ENCODE data around the gene GRIFIN. TPM values are rescaled to one million over a fixed set of nuclear protein-coding genes. Genes with fewer than 3 reads are reported as not detected.

The GRIFIN gene
- total RNA-seq, 4 donors from 2014 or later = not detected

GRCh38 chr7:2502647-2502966 is 26.4 kb upstream of the GRIFIN start:
- no peak for ATAC-seq (ENCODE audit: low FRiP score)
- TF ChIP-seq CTCF (IDR thresholded peaks at IDR 0.05) = no peak

GRCh38 chr7:2501947-2502646 is 25.9 kb upstream of the GRIFIN start:
- no peak for TF ChIP-seq CTCF (IDR thresholded peaks at IDR 0.05)

More at GRCh38 chr7:2502647-2502966, 26.4 kb upstream of the GRIFIN start:
- DNase-seq (ENCODE audit: low spot score) = no peak

GRCh38 chr7:2500701-2501100 is 24.5 kb upstream of the GRIFIN start:
- no peak for TF ChIP-seq CTCF (IDR thresholded peaks at IDR 0.05)
- no peak for DNase-seq (ENCODE audit: low spot score)
- ATAC-seq (ENCODE audit: low FRiP score) = no peak

More at GRCh38 chr7:2501947-2502646, 25.9 kb upstream of the GRIFIN start:
- DNase-seq (ENCODE audit: low spot score) (no peak), ATAC-seq (ENCODE audit: low FRiP score) (no peak)

- DNase-seq (ENCODE audit: low spot score) (no peak), ATAC-seq (ENCODE audit: low FRiP score) (no peak)
- TF ChIP-seq CTCF (IDR thresholded peaks at IDR 0.05) = no peak
Observed at GRCh38 chr7:2499719-2500430, 23.7 kb upstream of the GRIFIN start.

GRCh38 chr7:2499181-2499580 is 23.0 kb upstream of the GRIFIN start:
- ATAC-seq (ENCODE audit: low FRiP score) (no peak), DNase-seq (ENCODE audit: low spot score) (no peak)
- no peak for TF ChIP-seq CTCF (IDR thresholded peaks at IDR 0.05)

- TF ChIP-seq CTCF (IDR thresholded peaks at IDR 0.05) = no peak
- ATAC-seq (ENCODE audit: low FRiP score) = no peak
- no peak for DNase-seq (ENCODE audit: low spot score)
Observed at GRCh38 chr7:2498708-2499107, 22.5 kb upstream of the GRIFIN start.

All from omental fat pad (tissue), 4 donors.